IPS-NIHi7 (cell line): ENCODE data around the gene THNSL1.

Experiments used
- DNase-seq: peaks from one replicate; pipeline ENCODE4 v3.0.0; 2012; ENCODE audit warnings: mixed read lengths; ENCODE audit errors: extremely low spot score

The THNSL1 gene

DNA sequence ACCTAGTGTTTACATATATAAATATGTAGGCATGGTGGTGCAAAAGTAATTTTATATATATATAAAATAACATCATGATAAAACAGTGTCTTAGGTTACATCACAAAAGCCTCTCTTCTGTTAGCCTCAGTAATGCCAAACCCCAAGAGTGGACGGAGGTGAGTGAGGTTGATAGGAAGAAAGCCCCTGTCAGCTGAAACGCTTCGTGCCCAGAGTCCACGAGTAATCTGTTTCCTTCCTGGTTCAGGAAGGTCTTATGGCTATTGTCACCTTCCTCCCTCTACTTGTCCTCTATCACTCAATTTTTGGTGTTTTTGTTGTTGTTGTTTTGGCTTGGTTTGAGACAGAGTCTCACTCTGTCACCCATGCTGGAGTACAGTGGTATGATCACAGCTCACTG is 41.5 kb downstream of the THNSL1 start:
- no peak for DNase-seq

DNA sequence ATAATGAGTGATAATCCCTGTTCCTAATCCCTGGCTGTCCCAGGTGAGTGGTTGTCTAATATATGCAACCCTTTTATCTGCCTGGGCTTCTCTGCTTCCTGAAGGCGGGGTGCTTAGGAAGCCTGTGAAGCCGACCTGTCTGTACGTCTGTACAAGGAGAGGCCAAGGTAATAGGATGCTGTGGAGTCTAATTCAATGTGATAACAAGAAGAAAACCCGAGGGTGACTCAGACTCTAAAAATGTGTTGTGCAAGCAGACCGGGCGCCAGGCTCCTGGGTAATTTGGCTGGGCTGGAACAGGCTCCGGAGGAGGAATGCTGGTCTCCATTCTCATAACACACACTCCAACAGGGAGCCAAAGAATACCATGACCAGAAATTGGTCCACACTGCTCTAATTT is 43.6 kb downstream of the THNSL1 start:
- DNase-seq = peak; percentile 31

DNA sequence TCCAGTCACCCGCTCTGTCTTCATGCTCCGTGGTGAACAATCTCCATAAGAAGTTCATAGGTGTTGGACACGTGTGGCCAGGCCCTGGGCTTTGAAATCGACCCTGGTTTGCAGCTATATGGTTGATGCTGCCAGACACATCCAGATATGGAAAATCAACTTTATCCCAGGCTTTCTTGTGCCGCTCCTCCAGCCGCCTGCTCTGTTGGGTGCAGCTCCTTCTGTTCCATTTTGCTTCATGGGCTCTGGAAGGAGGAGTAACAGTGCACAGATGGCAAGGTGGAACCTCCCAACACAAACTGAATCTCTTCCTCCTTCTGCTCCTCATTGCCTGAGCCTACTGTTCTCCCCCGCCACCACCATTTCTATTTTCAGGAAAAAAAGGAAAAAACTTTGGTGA is 44.7 kb downstream of the THNSL1 start:
- DNase-seq = no peak

- no peak for DNase-seq
Measured at GRCh38 chr10:25061711-25062449, 45.5 kb downstream of the THNSL1 start.

GRCh38 chr10:25063157-25063556 is 46.7 kb downstream of the THNSL1 start:
- no peak for DNase-seq

- no peak for DNase-seq
Measured at GRCh38 chr10:25063644-25064043, 47.2 kb downstream of the THNSL1 start.

GRCh38 chr10:25064401-25064800 is 48.0 kb downstream of the THNSL1 start:
- no peak for DNase-seq

- DNase-seq = no peak
Measured at GRCh38 chr10:25065761-25066476, 49.5 kb downstream of the THNSL1 start.

DNA sequence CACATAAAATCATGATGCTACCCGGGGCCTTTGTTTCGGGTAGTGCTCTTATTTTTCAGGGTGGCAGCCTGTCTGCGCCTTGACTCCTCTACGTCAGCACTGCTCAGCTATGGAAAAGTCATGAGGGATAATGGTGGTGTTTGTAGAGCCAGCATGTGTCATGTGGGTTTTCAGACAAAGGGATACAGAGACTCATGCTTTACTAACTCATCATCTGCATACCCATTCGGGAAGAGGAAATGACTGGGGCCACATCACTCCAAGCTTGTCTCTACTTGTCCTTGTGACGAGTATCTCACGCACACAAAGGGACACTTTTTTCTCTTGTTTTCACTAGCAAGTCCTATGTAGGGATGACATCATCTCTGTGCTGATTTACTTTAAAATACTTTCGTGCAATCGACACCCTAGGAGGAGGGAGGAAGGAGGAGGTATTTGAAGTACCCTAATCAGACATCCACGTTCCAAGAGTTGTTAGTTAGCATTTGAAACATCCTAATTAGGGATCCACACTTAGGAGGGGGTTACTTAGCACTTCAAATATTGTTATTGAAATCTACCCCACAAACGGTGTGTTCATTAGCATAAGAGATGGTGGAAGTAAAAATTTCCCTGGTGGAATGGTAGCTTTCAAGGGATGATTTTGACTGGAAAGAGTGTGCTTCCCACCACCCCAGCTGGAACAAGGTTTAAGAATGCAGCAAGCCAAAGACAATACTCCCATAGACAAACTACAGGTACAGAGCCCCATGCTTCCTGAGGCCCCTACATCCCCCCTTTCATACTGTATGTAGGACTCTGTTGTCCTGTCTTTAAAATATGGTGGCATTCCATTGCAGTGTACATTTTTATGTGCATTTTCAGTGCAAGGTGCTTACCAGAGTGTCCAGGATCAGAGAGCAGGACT is 52.0 kb downstream of the THNSL1 start:
- peak; percentile 34 for DNase-seq

GRCh38 chr10:25071227-25071626 is 54.8 kb downstream of the THNSL1 start:
- DNase-seq = no peak

- no peak for DNase-seq
Measured at GRCh38 chr10:25072786-25073185, 56.4 kb downstream of the THNSL1 start.

DNA sequence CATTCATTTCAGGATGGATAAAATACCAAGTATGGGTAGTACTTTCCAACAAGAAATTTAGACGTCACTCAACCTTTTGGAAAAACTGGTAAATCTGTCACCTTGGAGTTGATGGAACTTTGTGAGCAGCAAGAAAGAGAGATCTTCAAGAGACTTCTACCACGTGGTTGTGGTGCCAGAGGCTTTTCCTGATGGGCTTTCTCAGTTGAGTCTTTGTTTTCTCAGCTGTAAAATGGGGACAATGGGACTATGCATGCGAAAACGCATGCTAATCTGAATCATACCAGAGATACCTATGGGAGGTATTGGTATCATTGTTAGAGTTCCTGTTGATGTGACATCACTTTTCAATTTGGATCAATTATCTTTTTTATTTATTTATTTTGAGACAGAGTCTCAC is 59.4 kb downstream of the THNSL1 start:
- DNase-seq = no peak
